H1 (cell line): ENCODE results near the gene ADAM12. TPM values are rescaled to one million over a fixed set of nuclear protein-coding genes. Genes with fewer than 3 reads are reported as not detected.

ENCODE experiments used
- CTCF ChIA-PET: fragments of 300-600 bp; sonication (Branson Sonifier 250); formaldehyde crosslinking; loops from one replicate; lab custom pipeline; 2021; ENCODE audit not compliant: partially characterized antibody; lab: Charles Lee
- POLR2A ChIA-PET: fragments of 300-600 bp; sonication (Branson Sonifier 250); formaldehyde crosslinking; loops from one replicate; lab custom pipeline; 2021; ENCODE audit warnings: inconsistent platforms; ENCODE audit not compliant: partially characterized antibody; lab: Charles Lee
- DNase-seq, 2 experiments: peaks; one replicate each; pipeline versions ENCODE4 v3.0.0 to v3.0.0-alpha.2; 2010 to 2022; ENCODE audit warnings: low spot score in 2 of 2, low read depth in 1 of 2, mixed read lengths in 1 of 2
- FAIRE-seq: peaks from 2 replicates; lab custom pipeline; 2011; peaks lifted over from hg19 to GRCh38; lab: Jason Lieb, UNC
- H2AFZ ChIP-seq: 2 replicates; pipeline ENCODE4 v1.8.1; 2012; ENCODE audit warnings: low read length, inconsistent platforms
- H2AK5ac ChIP-seq: 2 replicates; pipeline ENCODE4 v1.6.1; 2013; ENCODE audit warnings: low read depth, low read length
- H2BK120ac ChIP-seq: replicated peaks from 2 replicates; pipeline ENCODE3; 2013; ENCODE audit warnings: low read depth, low read length, inconsistent platforms
- H2BK12ac ChIP-seq: 2 replicates; pipeline ENCODE4 v1.6.1; 2013; ENCODE audit warnings: low read depth, low read length
- H2BK15ac ChIP-seq: 2 replicates; pipeline ENCODE4 v1.6.1; 2013; ENCODE audit warnings: low read length
- H2BK20ac ChIP-seq: 2 replicates; pipeline ENCODE4 v1.6.1; 2013; ENCODE audit warnings: low read length
- H2BK5ac ChIP-seq: 2 replicates; pipeline ENCODE4 v1.6.1; 2013; ENCODE audit warnings: low read depth, low read length
- H3K14ac ChIP-seq: 2 replicates; pipeline ENCODE4 v1.6.1; 2013; ENCODE audit warnings: inconsistent platforms; ENCODE audit not compliant: insufficient read length
- H3K18ac ChIP-seq: 2 replicates; pipeline ENCODE4 v1.6.1; 2013; ENCODE audit warnings: low read length; ENCODE audit errors: extremely low read depth
- H3K23ac ChIP-seq: 2 replicates; pipeline ENCODE4 v1.6.1; 2013; ENCODE audit warnings: inconsistent platforms; ENCODE audit not compliant: insufficient read length
- H3K23me2 ChIP-seq: 2 replicates; pipeline ENCODE4 v1.6.1; 2013; ENCODE audit warnings: low read depth, low read length
- H3K27ac ChIP-seq: 2 replicates; pipeline ENCODE4 v1.6.1; 2011; ENCODE audit warnings: low read depth, low read length, inconsistent platforms
- H3K27me3 ChIP-seq, 4 experiments: replicated peaks in 1 of 4; 1 replicate in 1 of 4; 2 replicates in 3 of 4; pipeline versions ENCODE4 v1.6.1 to v1.8.1; 2011 to 2013; ENCODE audit warnings: low read length in 3 of 4, mild to moderate bottlenecking in 3 of 4, inconsistent platforms in 2 of 4, mixed read lengths in 2 of 4, moderate library complexity in 1 of 4; ENCODE audit not compliant: control insufficient read depth in 3 of 4, insufficient read depth in 3 of 4; ENCODE audit errors: extremely low read depth in 1 of 4
- H3K36me3 ChIP-seq, 4 experiments: 2 replicates each; pipeline versions ENCODE4 v1.6.1 to v1.8.1; 2011 to 2013; ENCODE audit warnings: mild to moderate bottlenecking in 4 of 4, low read length in 3 of 4, moderate library complexity in 2 of 4, control low read depth in 1 of 4, inconsistent platforms in 1 of 4; ENCODE audit not compliant: insufficient read depth in 4 of 4, control insufficient read depth in 2 of 4
- H3K4ac ChIP-seq: replicated peaks from 2 replicates; pipeline ENCODE3; 2013; ENCODE audit warnings: low read length, low read depth, mixed read lengths, inconsistent platforms; ENCODE audit not compliant: insufficient read length
- H3K4me1 ChIP-seq, 4 experiments: replicated peaks in 1 of 4; 1 replicate in 1 of 4; 2 replicates in 3 of 4; pipeline versions ENCODE4 v1.6.1 to v1.8.1; 2011 to 2013; ENCODE audit warnings: low read length in 3 of 4, inconsistent platforms in 2 of 4, mixed read lengths in 1 of 4; ENCODE audit not compliant: insufficient read depth in 4 of 4, control insufficient read depth in 3 of 4
- H3K4me2 ChIP-seq, 2 experiments: 2 replicates each; pipeline versions ENCODE4 v1.6.1 to v1.8.1; 2011 to 2013; ENCODE audit warnings: low read depth in 2 of 2, low read length in 2 of 2, control low read depth in 1 of 2, inconsistent platforms in 1 of 2, mild to moderate bottlenecking in 1 of 2; ENCODE audit not compliant: insufficient read depth in 1 of 2
- H3K4me3 ChIP-seq, 4 experiments: fragments of 200-600, 300-600 bp in 1 of 4; sonication (generic), shearing (Covaris generic), sonication (Bioruptor Twin) in 1 of 4; 2 replicates each; pipeline versions ENCODE4 v1.5.1 to v1.8.1; 2011 to 2016; ENCODE audit warnings: low read length in 4 of 4, low read depth in 3 of 4, control low read depth in 2 of 4, inconsistent platforms in 2 of 4, mild to moderate bottlenecking in 2 of 4, mixed read lengths in 1 of 4, moderate library complexity in 1 of 4; ENCODE audit not compliant: insufficient read depth in 2 of 4; ENCODE audit errors: extremely low read depth in 1 of 4
- H3K56ac ChIP-seq: replicated peaks from 2 replicates; pipeline ENCODE3; 2013; ENCODE audit warnings: low read depth, mild to moderate bottlenecking, mixed read lengths, low read length, inconsistent platforms; ENCODE audit not compliant: insufficient read length
- H3K79me1 ChIP-seq: 2 replicates; pipeline ENCODE4 v1.6.1; 2013; ENCODE audit warnings: low read depth, low read length, control low read depth
- H3K79me2 ChIP-seq, 2 experiments: 2 replicates each; pipeline versions ENCODE4 v1.6.1 to v1.8.1; 2012 to 2013; ENCODE audit warnings: low read length in 2 of 2, mild to moderate bottlenecking in 2 of 2, inconsistent platforms in 1 of 2; ENCODE audit not compliant: insufficient read depth in 2 of 2, control insufficient read depth in 1 of 2
- H3K9ac ChIP-seq, 4 experiments: replicated peaks in 1 of 4; 1 replicate in 1 of 4; 2 replicates in 3 of 4; pipeline versions ENCODE4 v1.6.1 to v1.8.1; 2011 to 2013; ENCODE audit warnings: low read depth in 3 of 4, low read length in 3 of 4, control low read depth in 2 of 4, mild to moderate bottlenecking in 2 of 4, moderate library complexity in 2 of 4, inconsistent platforms in 1 of 4; ENCODE audit errors: extremely low read depth in 1 of 4
- H3K9me3 ChIP-seq, 2 experiments: 2 replicates each; pipeline versions ENCODE4 v1.6.1 to v1.8.1; 2012 to 2013; ENCODE audit warnings: mild to moderate bottlenecking in 2 of 2, moderate library complexity in 2 of 2, control low read depth in 1 of 2, inconsistent platforms in 1 of 2, low read depth in 1 of 2, low read length in 1 of 2, mixed read lengths in 1 of 2; ENCODE audit not compliant: insufficient read depth in 2 of 2
- H4K20me1 ChIP-seq, 2 experiments: replicated peaks in 1 of 2; 2 replicates each; pipeline versions ENCODE3 to v1.8.1; 2011 to 2013; ENCODE audit warnings: inconsistent platforms in 2 of 2, low read length in 2 of 2, mild to moderate bottlenecking in 1 of 2; ENCODE audit not compliant: insufficient read depth in 2 of 2, control insufficient read depth in 1 of 2
- H4K5ac ChIP-seq: 2 replicates; pipeline ENCODE4 v1.6.1; 2013; ENCODE audit warnings: low read length, low read depth, mixed read lengths, inconsistent platforms; ENCODE audit not compliant: insufficient read length
- H4K8ac ChIP-seq: 2 replicates; pipeline ENCODE4 v1.8.0; 2013; ENCODE audit warnings: mild to moderate bottlenecking, moderate library complexity, low read length, inconsistent platforms; ENCODE audit not compliant: insufficient read depth; ENCODE audit errors: extremely low read depth
- H4K91ac ChIP-seq: replicated peaks from 2 replicates; pipeline ENCODE3; 2013; ENCODE audit warnings: low read length, mixed read lengths, inconsistent platforms; ENCODE audit not compliant: insufficient read length
- CBX5 ChIP-seq: fragments of 300-800, 300-1000 bp; sonication (generic); IDR thresholded peaks from 2 replicates; pipeline ENCODE4 v1.7.1; 2016; ENCODE audit warnings: antibody characterized with exemption, low read length, low read depth
- EGR1 ChIP-seq: IDR thresholded peaks from 2 replicates; pipeline ENCODE4 v1.6.1; 2011; ENCODE audit warnings: low read depth, low read length, borderline replicate concordance
- JUND ChIP-seq: IDR thresholded peaks from 2 replicates; pipeline ENCODE4 v1.6.1; 2011; ENCODE audit warnings: mild to moderate bottlenecking, improper control_type of control experiment, low read length
- KDM1A ChIP-seq: fragments of 200-600, 300-600 bp; sonication (generic); IDR thresholded peaks from 2 replicates; pipeline ENCODE4 v1.7.1; 2016; ENCODE audit warnings: mild to moderate bottlenecking, low read length, borderline replicate concordance
- KDM4A ChIP-seq: IDR thresholded peaks from one replicate; pipeline ENCODE4 v1.7.1; 2012; ENCODE audit warnings: low read depth, mild to moderate bottlenecking, moderate library complexity, low read length, inconsistent platforms; ENCODE audit not compliant: severe bottlenecking
- RXRA ChIP-seq: IDR thresholded peaks from 2 replicates; pipeline ENCODE4 v1.6.1; 2011; ENCODE audit warnings: low read depth, mild to moderate bottlenecking, low read length, moderate library complexity; ENCODE audit not compliant: insufficient read depth
- SP1 ChIP-seq: IDR thresholded peaks from 2 replicates; pipeline ENCODE4 v1.6.1; 2011; ENCODE audit warnings: low read depth, low read length
- SP2 ChIP-seq: IDR thresholded peaks from 2 replicates; pipeline ENCODE4 v1.6.1; 2012; ENCODE audit warnings: mild to moderate bottlenecking, low read length, inconsistent platforms
- SP4 ChIP-seq: IDR thresholded peaks from 2 replicates; pipeline ENCODE4 v1.6.1; 2012; ENCODE audit warnings: low read length, inconsistent platforms
- SUZ12 ChIP-seq: fragments of 200-600 bp; sonication (generic); IDR thresholded peaks from 2 replicates; pipeline ENCODE4 v1.6.1; 2012; ENCODE audit warnings: mild to moderate bottlenecking, inconsistent platforms, low read length, moderate library complexity, mixed read lengths
- WGBS, 2 experiments: shearing (Covaris generic) in 1 of 2; methylation state at CpG; one replicate each; pipeline versions ENCODE4 v1.1.6 to v1.1.7; 2013 to 2015; ENCODE audit warnings: low lambda C conversion rate in 2 of 2, mixed read lengths in 2 of 2, inconsistent platforms in 1 of 2, low coverage in 1 of 2, missing lambda C conversion rate in 1 of 2; ENCODE audit not compliant: insufficient replicate concordance in 2 of 2, insufficient coverage in 1 of 2, insufficient read length in 1 of 2; ENCODE audit errors: extremely low coverage in 1 of 2, missing lambda C conversion rate in 1 of 2; 5-methylcytosine and 5-hydroxymethylcytosine counted together
- polyA plus RNA-seq, 7 experiments: library from polyadenylated mRNA; depleted of rRNA in 3 of 7; stranded (reverse) in 5 of 7; unstranded in 2 of 7; fragments of >200 nt in 5 of 7; fragments of 200-250 nt in 2 of 7; gene quantifications; 1 replicate in 5 of 7; 2 replicates in 1 of 7; 4 replicates in 1 of 7; pipeline versions ENCODE4 v1.2.1 to v1.2.3, GENCODE V29; 2011 to 2013; ENCODE audit warnings: missing spikeins in 2 of 7, mixed read lengths in 2 of 7
- total RNA-seq: library from RNA; stranded (reverse); fragmentation: NEBNext Ultra II Directional; extraction: Animal tissue kit (Norgen Biotek cat#: 25700); gene quantifications from 2 replicates; pipeline ENCODE4 v1.2.1, GENCODE V29; 2021
- TF ChIP-seq, protein P1 (sequence below), 3 experiments: IDR thresholded peaks; 1 replicate in 2 of 3; 2 replicates in 1 of 3; pipeline versions ENCODE4 v1.5.1 to v1.6.1; 2011; ENCODE audit warnings: low read length in 3 of 3, mild to moderate bottlenecking in 3 of 3, inconsistent platforms in 2 of 3, low read depth in 1 of 3, moderate library complexity in 1 of 3; ENCODE audit not compliant: insufficient read depth in 1 of 3; ENCODE audit errors: control extremely low read depth in 1 of 3
- TF ChIP-seq, protein P2 (sequence below): IDR thresholded peaks from 2 replicates; pipeline ENCODE4 v1.6.1; 2011; ENCODE audit warnings: low read length, improper control_type of control experiment

Gene ADAM12
- total and polyA plus RNA-seq, 2 of the 8 experiments (the other 6 are each of a cell fraction or from before 2014, with no cell fraction given): 0.07 to 0.17 TPM

GRCh38 chr10:126006264-126006663 lies 382.0 kb downstream of the ADAM12 start:
- no peak overlapping the region for H3K23ac ChIP-seq
- H4K20me1 ChIP-seq: no peaks in the 10 kb centered on the region
- WGBS, 2 experiments: 76% methylated on average over 5 of the region's 5 CpGs; no CpG with 5 or more reads in 1 of the 2 experiments
- H2BK12ac ChIP-seq: no peak overlapping the region
- H3K4me3 ChIP-seq: no peak overlapping the region
- H2BK20ac ChIP-seq: no peak overlapping the region
- H3K79me1 ChIP-seq: no peaks in the 10 kb centered on the region
- H3K27ac ChIP-seq: no peak overlapping the region
- no peak overlapping the region for H4K5ac ChIP-seq
- H3K36me3 ChIP-seq: no peaks in the 10 kb centered on the region
- H4K91ac ChIP-seq: no peak overlapping the region
- no peak overlapping the region for H2BK120ac ChIP-seq
- no peak overlapping the region for H3K14ac ChIP-seq
- no peak overlapping the region for H2AFZ ChIP-seq
- no peaks in the 10 kb centered on the region for H3K79me2 ChIP-seq
- H4K8ac ChIP-seq: no peak overlapping the region
- no peak overlapping the region for H2BK5ac ChIP-seq
- no peak overlapping the region for H2BK15ac ChIP-seq
- H3K4ac ChIP-seq: no peak overlapping the region
- CTCF ChIA-PET: no interaction called here
- no peak overlapping the region for H3K9ac ChIP-seq
- FAIRE-seq: no peak
- H3K9me3 ChIP-seq: no peaks in the 10 kb centered on the region
- H3K4me1 ChIP-seq: no peaks in the 10 kb centered on the region
- no peak overlapping the region for H3K56ac ChIP-seq
- no peaks in the 10 kb centered on the region for H3K27me3 ChIP-seq
- no peak overlapping the region for H3K18ac ChIP-seq
- no peak overlapping the region for H3K4me2 ChIP-seq
- no peaks in the 10 kb centered on the region for H3K23me2 ChIP-seq
- POLR2A ChIA-PET: no interaction called here
- H2AK5ac ChIP-seq: no peak overlapping the region
- DNase-seq: no peak
- no peak for TF ChIP-seq KDM1A
- no peak for TF ChIP-seq CBX5
- TF ChIP-seq, protein P1, sequence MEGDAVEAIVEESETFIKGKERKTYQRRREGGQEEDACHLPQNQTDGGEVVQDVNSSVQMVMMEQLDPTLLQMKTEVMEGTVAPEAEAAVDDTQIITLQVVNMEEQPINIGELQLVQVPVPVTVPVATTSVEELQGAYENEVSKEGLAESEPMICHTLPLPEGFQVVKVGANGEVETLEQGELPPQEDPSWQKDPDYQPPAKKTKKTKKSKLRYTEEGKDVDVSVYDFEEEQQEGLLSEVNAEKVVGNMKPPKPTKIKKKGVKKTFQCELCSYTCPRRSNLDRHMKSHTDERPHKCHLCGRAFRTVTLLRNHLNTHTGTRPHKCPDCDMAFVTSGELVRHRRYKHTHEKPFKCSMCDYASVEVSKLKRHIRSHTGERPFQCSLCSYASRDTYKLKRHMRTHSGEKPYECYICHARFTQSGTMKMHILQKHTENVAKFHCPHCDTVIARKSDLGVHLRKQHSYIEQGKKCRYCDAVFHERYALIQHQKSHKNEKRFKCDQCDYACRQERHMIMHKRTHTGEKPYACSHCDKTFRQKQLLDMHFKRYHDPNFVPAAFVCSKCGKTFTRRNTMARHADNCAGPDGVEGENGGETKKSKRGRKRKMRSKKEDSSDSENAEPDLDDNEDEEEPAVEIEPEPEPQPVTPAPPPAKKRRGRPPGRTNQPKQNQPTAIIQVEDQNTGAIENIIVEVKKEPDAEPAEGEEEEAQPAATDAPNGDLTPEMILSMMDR (IDR thresholded peaks at IDR 0.05; ENCODE audit: control extremely low read depth in 1 of 3, insufficient read depth in 1 of 3, low read depth in 1 of 3, low read length in 3 of 3): no peak
- TF ChIP-seq SP1: no peak
- TF ChIP-seq, protein P2, sequence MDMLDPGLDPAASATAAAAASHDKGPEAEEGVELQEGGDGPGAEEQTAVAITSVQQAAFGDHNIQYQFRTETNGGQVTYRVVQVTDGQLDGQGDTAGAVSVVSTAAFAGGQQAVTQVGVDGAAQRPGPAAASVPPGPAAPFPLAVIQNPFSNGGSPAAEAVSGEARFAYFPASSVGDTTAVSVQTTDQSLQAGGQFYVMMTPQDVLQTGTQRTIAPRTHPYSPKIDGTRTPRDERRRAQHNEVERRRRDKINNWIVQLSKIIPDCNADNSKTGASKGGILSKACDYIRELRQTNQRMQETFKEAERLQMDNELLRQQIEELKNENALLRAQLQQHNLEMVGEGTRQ: no peak
- no peak for TF ChIP-seq EGR1
- TF ChIP-seq SP2: no peak
- no peak for TF ChIP-seq JUND
- TF ChIP-seq SP4: no peak
- no peak for TF ChIP-seq SUZ12
- TF ChIP-seq RXRA: no peak
- no peak for TF ChIP-seq KDM4A
